Measurements from ENCODE around the gene CLCA1. TPM values are rescaled to one million over a fixed set of nuclear protein-coding genes. Genes with fewer than 3 reads are reported as not detected.

CLCA1 gene
- total RNA-seq, 1 experiment from 2014 or later = 0.08 TPM

DNA sequence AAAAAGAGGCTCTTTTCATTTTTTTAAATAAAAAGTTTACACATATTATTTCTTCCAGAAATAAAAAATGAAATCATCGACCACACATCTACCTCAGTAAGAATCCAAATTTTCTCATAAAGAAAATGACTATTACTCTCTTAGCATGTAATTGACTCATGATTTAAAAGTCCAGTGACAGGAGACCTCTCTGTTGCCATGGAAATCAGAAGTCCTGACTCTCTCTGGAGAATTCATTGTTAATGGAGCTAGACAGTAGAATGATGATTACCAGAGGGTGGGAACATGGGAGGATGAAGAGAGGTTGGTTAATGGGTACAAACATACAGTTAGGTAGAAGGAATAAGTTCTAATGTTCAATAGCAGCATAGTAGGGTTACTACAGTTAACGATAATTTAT, 73.1 kb downstream of the CLCA1 start:
- Histone ChIP-seq H3K36me3 (ENCODE audit: control insufficient read depth, insufficient read depth, low read length) (no peaks in the 10 kb centered on the region), H3K27me3 (ENCODE audit: control insufficient read depth, insufficient read depth, low read length) (no peaks in the 10 kb centered on the region), H3K4me1 (ENCODE audit: control insufficient read depth, insufficient read depth, low read length) (no peaks in the 10 kb centered on the region), H3K4me3 (ENCODE audit: low read depth in 2 of 2, low read length in 2 of 2) (no peak overlapping the region), H3K27ac (ENCODE audit: low read length) (no peak overlapping the region), H3K9me3 (ENCODE audit: control insufficient read depth, insufficient read depth, low read depth, low read length) (no peaks in the 10 kb centered on the region)
- no TSS peak for BruUV-seq (replicated peaks)
- CTCF ChIA-PET = no interaction called here
- intact Hi-C loops (cut with micrococcal nuclease; ENCODE audit: unreplicated experiment) = no loop called here
- POLR2A ChIA-PET = no interaction called here
- in situ Hi-C loops (cut with HindIII; ENCODE audit: low pct_unique_long_range_greater_than_20kb, low sequenced_read_pairs) = no loop called here
- ATAC-seq (no peak), DNase-seq (ENCODE audit: low read depth, low spot score) (no peak)
- TF ChIP-seq TCF7L2 (IDR thresholded peaks at IDR 0.05; ENCODE audit: low read depth, low read length) (no peak), REST (IDR thresholded peaks at IDR 0.05; ENCODE audit: insufficient read depth in 1 of 2, low read depth in 2 of 2, low read length in 1 of 2) (no peak), CTCF (IDR thresholded peaks at IDR 0.05) (no peak), SIN3A (IDR thresholded peaks at IDR 0.05; ENCODE audit: borderline replicate concordance, insufficient read depth, low read depth, low read length) (no peak), POLR2AphosphoS5 (IDR thresholded peaks at IDR 0.05; ENCODE audit: low read depth, low read length) (no peak)

DNA sequence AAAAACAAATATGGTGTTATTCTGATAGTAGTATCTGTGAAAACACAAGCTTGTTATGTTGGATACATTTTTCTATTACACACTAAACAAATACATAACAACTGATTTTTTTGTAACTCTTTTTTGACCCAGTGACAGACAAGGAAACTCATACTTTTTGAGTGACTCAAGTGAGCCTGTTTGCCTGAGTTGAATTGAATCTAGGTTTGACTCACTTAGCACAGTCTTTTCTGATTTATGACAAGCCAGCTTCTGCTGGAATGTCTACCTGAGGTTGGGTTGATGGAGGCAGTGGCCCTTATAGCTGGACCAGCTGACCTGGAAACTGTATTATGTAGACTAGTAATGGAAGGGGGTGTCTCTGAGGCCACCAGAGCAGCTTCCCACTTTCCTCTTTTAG, 73.9 kb downstream of the CLCA1 start:
- no TSS peak for BruUV-seq (replicated peaks)
- H3K4me3 ChIP-seq (ENCODE audit: low read depth in 2 of 2, low read length in 2 of 2) = no peak overlapping the region
- no peaks in the 10 kb centered on the region for H3K9me3 ChIP-seq (ENCODE audit: control insufficient read depth, insufficient read depth, low read depth, low read length)
- H3K27ac ChIP-seq (ENCODE audit: low read length) = no peak overlapping the region
- H3K4me1 ChIP-seq (ENCODE audit: control insufficient read depth, insufficient read depth, low read length) = no peaks in the 10 kb centered on the region
- in situ Hi-C loops (cut with HindIII; ENCODE audit: low pct_unique_long_range_greater_than_20kb, low sequenced_read_pairs) = no loop called here
- POLR2A ChIA-PET = no interaction called here
- CTCF ChIA-PET = no interaction called here
- intact Hi-C loops (cut with micrococcal nuclease; ENCODE audit: unreplicated experiment) = no loop called here
- no peaks in the 10 kb centered on the region for H3K27me3 ChIP-seq (ENCODE audit: control insufficient read depth, insufficient read depth, low read length)
- no peak for TF ChIP-seq POLR2AphosphoS5 (IDR thresholded peaks at IDR 0.05; ENCODE audit: low read depth, low read length)
- no peak for TF ChIP-seq CTCF (IDR thresholded peaks at IDR 0.05)
- no peak for TF ChIP-seq TCF7L2 (IDR thresholded peaks at IDR 0.05; ENCODE audit: low read depth, low read length)
- no peak for TF ChIP-seq REST (IDR thresholded peaks at IDR 0.05; ENCODE audit: insufficient read depth in 1 of 2, low read depth in 2 of 2, low read length in 1 of 2)
- no peak for TF ChIP-seq SIN3A (IDR thresholded peaks at IDR 0.05; ENCODE audit: borderline replicate concordance, insufficient read depth, low read depth, low read length)
- no peaks in the 10 kb centered on the region for H3K36me3 ChIP-seq (ENCODE audit: control insufficient read depth, insufficient read depth, low read length)
- DNase-seq (ENCODE audit: low read depth, low spot score) (no peak), ATAC-seq (no peak)
